ENCODE measurements around the gene FILIP1.

GRCh38 chr6:75472885-75473284 is 20.7 kb downstream of the FILIP1 start:
- TF ChIP-seq CTCF (conservative IDR thresholded peaks at IDR 0.05; ENCODE audit: low read length) (no peak), EZH2phosphoT487 (IDR thresholded peaks at IDR 0.05; ENCODE audit: borderline replicate concordance) (no peak)

Data from Loucy (cell line).